Testis (tissue), 3 donors: Measurements from ENCODE around the gene NEURL1B. TPM values are rescaled to one million over a fixed set of nuclear protein-coding genes. Genes with fewer than 3 reads are reported as not detected.

Experiments used
- DNase-seq: peaks from one replicate; pipeline ENCODE4 v3.0.0-alpha.2; 2019
- H3K27ac ChIP-seq, 2 donors: fragments of 200-600 bp; sonication (generic); one replicate each; pipeline ENCODE4 v1.5.1; 2019
- H3K27me3 ChIP-seq: fragments of 200-600 bp; sonication (generic); one replicate; pipeline ENCODE4 v1.5.1; 2019
- H3K36me3 ChIP-seq: fragments of 200-600 bp; sonication (generic); one replicate; pipeline ENCODE4 v1.5.1; 2017; ENCODE audit warnings: low read depth; ENCODE audit errors: missing control alignments
- H3K4me1 ChIP-seq: fragments of 200-600 bp; sonication (generic); one replicate; pipeline ENCODE4 v1.5.1; 2019
- H3K4me3 ChIP-seq, 2 donors: fragments of 200-600 bp; sonication (generic); one replicate each; pipeline ENCODE4 v1.5.1; 2017 to 2019
- H3K9me3 ChIP-seq: fragments of 200-600 bp; sonication (generic); one replicate; pipeline ENCODE4 v1.5.1; 2017
- CTCF ChIP-seq, 3 experiments: fragments of 450-650 bp in 2 of 3; fragments of 200-600 bp in 1 of 3; sonication (generic) in 1 of 3; IDR thresholded peaks; one replicate each; pipeline ENCODE4 v1.5.1; 2016 to 2019; ENCODE audit warnings: antibody characterized with exemption in 3 of 3, mild to moderate bottlenecking in 2 of 3, moderate library complexity in 1 of 3
- POLR2A ChIP-seq: fragments of 450-650 bp; IDR thresholded peaks from one replicate; pipeline ENCODE4 v1.6.1; 2017; ENCODE audit warnings: antibody characterized with exemption, mild to moderate bottlenecking, moderate library complexity
- WGBS, 2 donors: methylation state at CpG; one replicate each; pipeline ENCODE4 v1.1.5; 2018; 5-methylcytosine and 5-hydroxymethylcytosine counted together
- intact Hi-C: fragments of 100-400 bp; cut with DNase I; formaldehyde crosslinking; loops from one replicate; pipeline ENCODE4 v1.15.1; 2023; ENCODE audit warnings: low total_unique reads
- polyA plus RNA-seq: library from polyadenylated mRNA; stranded (reverse); fragments of 350-450 nt; fragmentation: Illumina TruSeq; extraction: RNeasy Lipid Tissue Mini Kit (QIAGEN cat#74804); gene quantifications from one replicate; pipeline ENCODE4 v1.2.3, GENCODE V29; 2014; ENCODE audit warnings: low read depth, low replicate concordance; ENCODE audit not compliant: insufficient read depth
- total RNA-seq, 2 donors: library from RNA; depleted of rRNA; stranded (reverse); fragments of >200 nt; gene quantifications; one replicate each; pipeline ENCODE4 v1.2.3, GENCODE V29; 2016

NEURL1B gene
- total and polyA plus RNA-seq, 3 donors from 2014 or later, result 15.8 to 18.1 (median 17.1) TPM

DNA sequence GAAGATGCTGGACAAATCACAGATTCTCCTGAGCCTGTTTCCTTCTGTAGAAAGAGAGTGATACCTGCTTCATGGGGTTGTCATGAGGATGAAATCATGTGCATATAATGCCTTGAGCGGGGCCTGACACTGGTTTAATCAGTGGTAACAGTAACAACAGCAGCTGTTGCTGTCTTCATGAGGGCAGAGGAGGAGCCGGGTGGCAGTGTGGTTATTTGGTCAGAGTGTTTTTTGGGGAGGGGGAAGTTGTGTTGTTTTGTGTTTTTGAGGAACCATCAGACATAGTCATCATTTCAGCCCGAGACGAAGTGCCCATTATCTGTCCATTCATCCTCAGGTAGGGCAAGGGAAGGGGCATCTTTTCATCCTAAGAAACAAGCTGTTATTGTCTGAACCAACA, 44.0 kb downstream of the NEURL1B start:
- intact Hi-C loops, result no loop called here
- WGBS, 2 donors, result 84 to 93% methylated on average over 4 of the region's 4 CpGs
- H3K4me3 ChIP-seq, result no peak overlapping the region
- DNase-seq, result no peak
- H3K36me3 ChIP-seq, result no peaks in the 10 kb centered on the region
- H3K27me3 ChIP-seq, result no peaks in the 10 kb centered on the region
- peak overlapping the region in 1 of 2 donors; percentile 73 for H3K27ac ChIP-seq
- H3K4me1 ChIP-seq, result peaks cover 17% of the 10 kb centered on the region
- no peaks in the 10 kb centered on the region for H3K9me3 ChIP-seq
- no peak for TF ChIP-seq POLR2A
- no peak for TF ChIP-seq CTCF (IDR thresholded peaks at IDR 0.05)

DNA sequence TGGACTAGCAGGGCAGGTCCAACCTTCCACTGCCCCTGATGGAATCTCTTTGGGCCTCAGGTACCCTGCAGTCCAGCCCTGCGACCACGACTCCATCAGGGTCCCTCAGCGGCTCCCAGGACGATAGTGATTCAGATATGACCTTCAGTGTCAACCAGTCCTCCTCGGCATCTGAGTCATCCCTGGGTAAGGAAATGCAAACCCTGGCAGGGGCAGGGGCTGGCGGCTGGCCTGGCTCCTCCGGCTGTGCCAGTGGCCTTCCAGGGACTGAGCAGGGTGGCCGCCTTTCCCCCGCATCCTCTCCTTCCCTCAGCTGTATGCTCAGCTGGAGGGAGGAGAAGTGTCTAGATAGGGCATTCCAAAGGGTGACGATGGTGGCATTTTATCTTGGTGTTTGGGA, 45.0 kb downstream of the NEURL1B start:
- no peak overlapping the region for H3K27ac ChIP-seq
- DNase-seq, result no peak
- H3K36me3 ChIP-seq, result no peaks in the 10 kb centered on the region
- TF ChIP-seq POLR2A (no peak), CTCF (IDR thresholded peaks at IDR 0.05) (no peak)
- H3K4me3 ChIP-seq, result no peak overlapping the region
- H3K27me3 ChIP-seq, result no peaks in the 10 kb centered on the region
- H3K9me3 ChIP-seq, result no peaks in the 10 kb centered on the region
- intact Hi-C loops, result no loop called here
- WGBS, 2 donors, result 72 to 83% methylated on average over 7 to 10 of the region's 10 CpGs
- peaks cover 17% of the 10 kb centered on the region for H3K4me1 ChIP-seq

DNA sequence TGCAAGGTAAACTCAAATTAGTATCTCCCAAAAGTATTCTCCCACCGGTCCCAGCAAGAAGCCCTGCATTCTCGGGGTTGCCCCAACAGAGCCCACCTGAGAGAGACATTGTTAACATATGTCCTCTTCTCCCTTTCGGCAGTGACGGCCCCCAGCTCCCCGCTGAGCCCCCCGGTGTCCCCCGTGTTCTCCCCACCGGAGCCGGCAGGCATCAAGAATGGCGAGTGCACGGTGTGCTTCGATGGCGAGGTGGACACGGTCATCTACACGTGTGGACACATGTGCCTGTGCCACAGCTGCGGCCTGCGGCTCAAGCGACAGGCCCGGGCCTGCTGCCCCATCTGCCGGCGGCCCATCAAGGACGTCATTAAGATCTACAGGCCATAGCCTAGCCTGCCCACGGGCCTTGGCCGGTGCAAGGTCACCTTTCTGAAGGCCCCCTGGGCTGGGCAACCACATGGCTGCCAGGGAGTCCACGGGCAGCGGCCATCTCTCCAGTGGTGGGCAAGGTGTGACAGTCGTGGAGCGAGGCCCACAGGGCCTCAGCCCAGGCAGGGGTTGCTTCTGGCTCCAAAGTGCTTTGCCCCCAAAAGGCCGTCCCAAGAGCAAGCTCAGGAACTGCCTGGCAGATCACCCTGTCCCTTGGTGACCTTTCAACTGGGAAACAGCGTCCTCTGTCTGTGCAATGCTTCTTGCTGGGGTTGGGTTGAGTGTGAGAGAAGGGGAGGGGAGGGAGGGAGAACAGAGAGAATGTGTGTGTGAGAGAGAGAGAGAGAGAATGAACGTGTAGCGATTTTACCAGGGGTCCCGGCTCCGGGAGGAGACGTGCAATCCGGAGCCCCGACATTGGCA, 45.7 kb downstream of the NEURL1B start:
- 89 to 92% methylated on average over 24 to 35 of the region's 37 CpGs for WGBS, 2 donors
- Histone ChIP-seq H3K36me3 (no peaks in the 10 kb centered on the region), H3K27me3 (no peaks in the 10 kb centered on the region), H3K4me3 (no peak overlapping the region), H3K27ac (no peak overlapping the region), H3K4me1 (peaks cover 17% of the 10 kb centered on the region), H3K9me3 (no peaks in the 10 kb centered on the region)
- intact Hi-C loops, result no loop called here
- no peak for TF ChIP-seq POLR2A
- TF ChIP-seq CTCF (IDR thresholded peaks at IDR 0.05), result no peak
- no peak for DNase-seq

- H3K36me3 ChIP-seq, result no peaks in the 10 kb centered on the region
- WGBS, 2 donors, result 48 to 56% methylated on average over 4 of the region's 4 CpGs
- intact Hi-C loops, result no loop called here
- DNase-seq, result no peak
- peak overlapping the region; percentile 3 to 50 for H3K27ac ChIP-seq
- TF ChIP-seq POLR2A, result no peak
- no peak for TF ChIP-seq CTCF (IDR thresholded peaks at IDR 0.05)
- no peaks in the 10 kb centered on the region for H3K9me3 ChIP-seq
- H3K4me3 ChIP-seq, result no peak overlapping the region
- H3K27me3 ChIP-seq, result no peaks in the 10 kb centered on the region
- H3K4me1 ChIP-seq, result peaks cover 26% of the 10 kb centered on the region
Measured at GRCh38 chr5:172687940-172688339, 46.9 kb downstream of the NEURL1B start.
